Ascending aorta (tissue), 2 donors: ENCODE measurements around the gene FURIN. TPM values are rescaled to one million over a fixed set of nuclear protein-coding genes. Genes with fewer than 3 reads are reported as not detected.
"Not testable (repeated sequence)": the region's sequence is repeated elsewhere in the genome, so short reads cannot be mapped to it uniquely, and the experiment has no call there.

Experiments used
- DNase-seq, 2 donors: peaks; one replicate each; pipeline ENCODE4 v3.0.0-alpha.2; 2019; ENCODE audit warnings: low spot score in 2 of 2
- H3K27ac ChIP-seq, 2 donors: fragments of 200-600 bp; sonication (generic); one replicate each; pipeline ENCODE4 v1.5.1; 2016 to 2017; ENCODE audit warnings: mild to moderate bottlenecking in 1 of 2
- H3K27me3 ChIP-seq: fragments of 200-600 bp; sonication (generic); one replicate; pipeline ENCODE4 v1.5.1; 2017
- H3K36me3 ChIP-seq, 2 donors: fragments of 200-600 bp; sonication (generic); one replicate each; pipeline ENCODE4 v1.5.1; 2016
- H3K4me1 ChIP-seq, 2 donors: fragments of 200-600 bp; sonication (generic); one replicate each; pipeline ENCODE4 v1.5.1; 2016 to 2017; ENCODE audit warnings: mild to moderate bottlenecking in 1 of 2
- H3K4me3 ChIP-seq, 2 donors: fragments of 200-600 bp; sonication (generic); one replicate each; pipeline ENCODE4 v1.5.1; 2016 to 2017; ENCODE audit warnings: mild to moderate bottlenecking in 1 of 2
- H3K9me3 ChIP-seq, 2 donors: fragments of 200-600 bp; sonication (generic); one replicate each; pipeline ENCODE4 v1.5.1; 2016
- intact Hi-C: fragments of 100-400 bp; cut with DNase I; formaldehyde crosslinking; loops from one replicate; pipeline ENCODE4 v1.15.1; 2023
- total RNA-seq: library from RNA; depleted of rRNA; stranded (reverse); fragments of >200 nt; gene quantifications from one replicate; pipeline ENCODE4 v1.1.0, GENCODE V29; 2016
- TF ChIP-seq, protein P1 (sequence below), 3 experiments: fragments of 200-600 bp in 2 of 3; fragments of 450-650 bp in 1 of 3; sonication (generic) in 2 of 3; IDR thresholded peaks; one replicate each; pipeline ENCODE4 v1.5.1; 2016 to 2019; ENCODE audit warnings: antibody characterized with exemption in 3 of 3, mild to moderate bottlenecking in 1 of 3, moderate library complexity in 1 of 3

Gene FURIN
- total RNA-seq, 1 donor from 2014 or later, result 86.3 TPM

DNA sequence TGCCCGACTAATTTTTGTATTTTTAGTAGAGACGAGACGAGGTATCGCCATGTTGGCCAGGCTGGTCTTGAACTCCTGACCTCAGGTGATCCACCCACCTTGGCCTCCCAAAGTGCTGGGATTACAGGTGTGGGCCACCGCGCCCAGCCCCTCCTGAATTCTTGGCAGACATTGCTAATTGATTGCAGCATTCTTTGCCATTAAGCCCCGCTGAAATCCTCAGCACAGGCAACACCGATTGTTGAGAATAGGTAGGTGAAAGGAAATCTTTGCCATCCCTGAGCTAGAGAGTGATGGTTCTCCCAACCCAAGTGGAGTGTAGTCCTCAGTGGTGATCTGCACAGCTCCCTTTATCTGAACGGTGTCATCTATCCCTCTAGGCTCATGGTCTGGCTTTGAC, 36.4 kb downstream of the FURIN start:
- H3K27me3 ChIP-seq, result no peaks in the 10 kb centered on the region
- intact Hi-C loops, result no loop called here
- no peak for DNase-seq
- TF ChIP-seq, protein P1, sequence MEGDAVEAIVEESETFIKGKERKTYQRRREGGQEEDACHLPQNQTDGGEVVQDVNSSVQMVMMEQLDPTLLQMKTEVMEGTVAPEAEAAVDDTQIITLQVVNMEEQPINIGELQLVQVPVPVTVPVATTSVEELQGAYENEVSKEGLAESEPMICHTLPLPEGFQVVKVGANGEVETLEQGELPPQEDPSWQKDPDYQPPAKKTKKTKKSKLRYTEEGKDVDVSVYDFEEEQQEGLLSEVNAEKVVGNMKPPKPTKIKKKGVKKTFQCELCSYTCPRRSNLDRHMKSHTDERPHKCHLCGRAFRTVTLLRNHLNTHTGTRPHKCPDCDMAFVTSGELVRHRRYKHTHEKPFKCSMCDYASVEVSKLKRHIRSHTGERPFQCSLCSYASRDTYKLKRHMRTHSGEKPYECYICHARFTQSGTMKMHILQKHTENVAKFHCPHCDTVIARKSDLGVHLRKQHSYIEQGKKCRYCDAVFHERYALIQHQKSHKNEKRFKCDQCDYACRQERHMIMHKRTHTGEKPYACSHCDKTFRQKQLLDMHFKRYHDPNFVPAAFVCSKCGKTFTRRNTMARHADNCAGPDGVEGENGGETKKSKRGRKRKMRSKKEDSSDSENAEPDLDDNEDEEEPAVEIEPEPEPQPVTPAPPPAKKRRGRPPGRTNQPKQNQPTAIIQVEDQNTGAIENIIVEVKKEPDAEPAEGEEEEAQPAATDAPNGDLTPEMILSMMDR (IDR thresholded peaks at IDR 0.05), result no peak
- H3K36me3 ChIP-seq, result peaks cover 36 to 40% of the 10 kb centered on the region in 2 donors
- H3K4me1 ChIP-seq, result peaks cover 0 to 12% of the 10 kb centered on the region in 2 donors
- H3K9me3 ChIP-seq, result no peaks in the 10 kb centered on the region
- H3K27ac ChIP-seq, result no peak overlapping the region
- no peak overlapping the region for H3K4me3 ChIP-seq

DNA sequence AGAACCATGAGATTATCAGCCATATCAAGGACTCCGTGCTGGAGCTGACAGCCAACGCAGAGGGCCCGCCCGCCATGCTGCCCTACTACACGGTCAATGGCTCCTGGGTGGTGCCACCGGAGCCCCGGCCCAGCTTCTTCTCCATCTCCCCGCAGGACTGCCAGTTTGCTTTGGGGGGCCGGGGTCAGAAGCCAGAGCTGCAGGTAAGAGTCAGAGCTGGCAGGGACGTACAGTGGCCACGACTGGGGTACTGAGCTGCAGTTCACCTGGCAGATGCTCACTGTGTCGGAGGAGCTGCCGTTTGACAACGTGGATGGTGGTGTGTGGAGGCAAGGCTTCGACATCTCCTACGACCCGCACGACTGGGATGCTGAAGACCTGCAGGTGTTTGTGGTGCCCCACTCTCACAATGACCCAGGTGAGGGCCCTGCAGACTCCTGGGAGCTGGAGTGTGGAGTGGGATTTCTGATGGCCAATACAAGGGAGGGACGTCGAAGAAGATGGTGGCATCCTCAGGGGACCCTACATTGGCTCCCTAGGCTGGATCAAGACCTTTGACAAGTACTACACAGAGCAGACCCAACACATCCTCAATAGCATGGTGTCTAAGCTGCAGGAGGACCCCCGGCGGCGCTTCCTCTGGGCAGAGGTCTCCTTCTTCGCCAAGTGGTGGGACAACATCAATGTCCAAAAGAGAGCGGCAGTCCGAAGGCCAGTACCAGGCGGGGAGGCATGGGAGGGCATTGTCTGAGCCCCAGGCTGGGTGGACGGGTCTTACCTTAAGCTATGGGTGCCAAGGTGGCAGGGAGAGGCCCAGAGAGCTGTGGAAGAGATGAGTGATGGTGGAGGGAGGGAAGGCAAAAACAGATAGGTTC, 37.2 kb downstream of the FURIN start:
- intact Hi-C loops, result no loop called here
- no peak overlapping the region for H3K4me3 ChIP-seq
- peaks cover 0 to 12% of the 10 kb centered on the region in 2 donors for H3K4me1 ChIP-seq
- TF ChIP-seq, protein P1 (IDR thresholded peaks at IDR 0.05), result no peak
- no peaks in the 10 kb centered on the region for H3K27me3 ChIP-seq
- no peak for DNase-seq
- H3K27ac ChIP-seq, result no peak overlapping the region
- H3K9me3 ChIP-seq, result no peaks in the 10 kb centered on the region
- H3K36me3 ChIP-seq, result peaks cover 44 to 48% of the 10 kb centered on the region in 2 donors

DNA sequence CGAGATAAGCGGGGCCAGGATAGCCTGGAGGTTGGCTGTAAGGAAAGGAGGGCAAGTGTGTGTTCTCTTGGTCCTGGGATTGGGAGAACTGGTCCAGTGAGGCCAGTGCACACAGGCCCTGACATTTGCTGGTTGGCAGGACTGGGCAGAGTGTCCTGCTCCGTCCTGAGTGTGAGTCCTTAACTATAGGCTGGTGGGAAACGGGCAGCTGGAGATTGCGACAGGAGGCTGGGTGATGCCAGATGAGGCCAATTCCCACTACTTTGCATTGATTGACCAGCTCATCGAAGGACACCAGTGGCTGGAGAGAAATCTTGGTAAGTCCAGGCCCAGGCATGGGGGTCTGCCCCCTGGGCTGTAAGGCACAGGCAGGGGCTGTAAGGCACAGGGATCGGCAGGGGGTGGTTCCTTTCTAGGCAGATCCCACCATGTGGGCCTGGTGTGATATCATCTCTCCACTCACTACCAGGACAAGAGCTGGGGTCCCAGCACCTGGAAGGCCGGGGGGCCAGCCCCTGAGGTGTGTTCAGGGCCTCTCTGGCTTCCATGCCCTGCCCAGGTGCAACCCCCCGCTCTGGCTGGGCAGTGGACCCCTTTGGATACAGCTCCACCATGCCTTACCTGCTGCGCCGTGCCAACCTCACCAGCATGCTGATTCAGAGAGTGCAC, 37.9 kb downstream of the FURIN start:
- Histone ChIP-seq H3K9me3 (no peaks in the 10 kb centered on the region), H3K27me3 (no peaks in the 10 kb centered on the region), H3K4me3 (no peak overlapping the region), H3K27ac (no peak overlapping the region), H3K36me3 (peaks cover 51 to 56% of the 10 kb centered on the region in 2 donors), H3K4me1 (peaks cover 0 to 12% of the 10 kb centered on the region in 2 donors)
- DNase-seq, result no peak
- TF ChIP-seq, protein P1 (IDR thresholded peaks at IDR 0.05), result no peak
- intact Hi-C loops, result no loop called here

DNA sequence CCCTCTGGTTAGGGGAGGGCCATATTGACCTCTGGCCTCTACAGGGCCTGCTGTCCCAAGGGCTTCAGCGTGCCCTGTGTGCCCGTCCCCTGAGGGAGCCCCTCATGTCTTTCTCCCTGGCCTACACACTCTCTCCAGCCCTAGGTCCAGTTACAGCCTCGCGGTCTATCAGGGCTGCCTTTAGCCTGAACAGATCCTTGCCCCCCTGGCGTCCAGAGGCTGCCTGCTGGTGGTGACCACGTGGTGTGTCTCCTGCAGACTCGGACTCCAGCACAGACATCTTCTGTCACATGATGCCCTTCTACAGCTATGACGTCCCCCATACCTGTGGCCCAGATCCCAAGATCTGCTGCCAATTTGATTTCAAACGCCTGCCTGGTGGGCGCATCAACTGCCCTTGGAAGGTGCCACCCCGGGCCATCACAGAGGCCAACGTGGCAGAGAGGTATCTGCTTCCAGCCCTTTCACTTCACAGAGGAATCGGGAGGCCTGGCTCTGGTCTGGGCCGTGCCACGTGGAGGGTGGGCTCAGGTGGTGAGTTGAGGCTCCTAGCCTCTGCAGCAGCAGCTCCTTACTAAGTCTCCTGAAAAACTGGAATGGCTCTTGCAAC, 38.8 kb downstream of the FURIN start:
- H3K36me3 ChIP-seq, result peaks cover 60 to 65% of the 10 kb centered on the region in 2 donors
- TF ChIP-seq, protein P1 (IDR thresholded peaks at IDR 0.05), result no peak

DNA sequence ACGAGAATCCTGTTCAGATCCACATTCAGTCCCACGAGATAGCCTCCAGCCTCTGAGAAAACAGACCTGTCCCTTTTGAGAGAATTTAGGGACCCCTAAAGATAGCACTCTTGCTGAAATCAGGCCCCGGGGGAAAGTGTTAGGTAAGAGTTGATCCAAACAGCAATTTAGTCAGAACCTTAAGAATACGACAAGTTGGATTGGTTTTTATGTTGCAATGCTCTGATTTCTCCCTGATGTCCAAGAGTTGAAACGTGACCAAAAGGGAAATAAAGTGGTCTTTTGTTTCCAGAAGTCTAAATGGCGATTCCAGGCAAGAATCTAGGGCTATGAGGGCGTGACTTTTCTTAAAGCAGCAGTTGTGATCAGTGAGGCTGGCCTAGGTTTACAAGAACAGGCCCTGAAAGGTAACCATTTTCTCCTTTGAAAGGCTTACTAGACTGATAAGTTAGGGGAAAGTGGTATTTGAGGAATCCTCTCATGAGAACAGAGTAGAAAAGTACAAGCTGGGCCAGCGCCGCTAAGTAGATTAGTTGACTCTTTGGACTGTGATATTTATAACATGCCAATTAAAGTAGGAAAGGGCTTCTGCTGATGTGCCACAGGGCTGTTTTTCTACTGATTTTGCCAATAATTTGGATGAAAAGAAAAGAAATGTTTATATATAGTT, 39.6 kb downstream of the FURIN start:
- H3K4me3 ChIP-seq, result no peak overlapping the region
- peaks cover 0 to 7% of the 10 kb centered on the region in 2 donors for H3K4me1 ChIP-seq
- H3K27ac ChIP-seq, result no peak overlapping the region
- intact Hi-C loops, result no loop called here
- H3K9me3 ChIP-seq, result no peaks in the 10 kb centered on the region
- no peak for DNase-seq
- H3K36me3 ChIP-seq, result peaks cover 68 to 73% of the 10 kb centered on the region in 2 donors
- no peaks in the 10 kb centered on the region for H3K27me3 ChIP-seq
- TF ChIP-seq, protein P1 (IDR thresholded peaks at IDR 0.05), result no peak

More for the DNA sequence above, 38.8 kb downstream of the FURIN start:
- DNase-seq, result no peak
- no peaks in the 10 kb centered on the region for H3K9me3 ChIP-seq
- no peaks in the 10 kb centered on the region for H3K27me3 ChIP-seq
- H3K4me1 ChIP-seq, result peaks cover 0 to 7% of the 10 kb centered on the region in 2 donors
- H3K27ac ChIP-seq, result no peak overlapping the region
- intact Hi-C loops, result no loop called here
- H3K4me3 ChIP-seq, result no peak overlapping the region

DNA sequence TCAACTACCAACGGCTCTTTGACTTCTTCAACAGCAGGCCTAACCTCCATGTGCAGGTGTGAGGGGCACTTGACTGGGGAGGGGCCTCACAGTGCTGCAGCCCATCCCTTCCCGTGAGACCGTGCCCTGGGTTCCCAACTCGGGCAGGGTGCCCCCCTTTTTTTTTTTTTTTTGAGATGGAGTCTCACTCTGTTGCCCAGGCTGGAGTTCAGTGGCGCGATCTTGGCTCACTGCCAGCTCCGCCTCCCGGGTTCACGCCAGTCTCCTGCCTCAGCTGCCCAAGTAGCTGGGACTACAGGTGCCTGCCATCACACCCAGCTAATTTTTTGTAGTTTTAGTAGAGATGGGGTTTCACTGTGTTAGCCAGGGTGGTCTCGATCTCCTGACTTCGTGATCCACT, 41.1 kb downstream of the FURIN start:
- H3K4me3 ChIP-seq, H3K4me1 ChIP-seq, H3K27ac ChIP-seq, H3K27me3 ChIP-seq, H3K9me3 ChIP-seq, DNase-seq, intact Hi-C loops: not testable (repeated sequence)
- peaks cover 83 to 88% of the 10 kb centered on the region in 2 donors for H3K36me3 ChIP-seq
